DOHH2 (cell line): Measurements from ENCODE around the gene PRSS22.

Source experiments
- H3F3A ChIP-seq: fragments of 200-600 bp; sonication (generic), shearing (Covaris generic); 2 replicates; pipeline ENCODE4 v1.6.0; 2016; ENCODE audit warnings: antibody characterized with exemption, mild to moderate bottlenecking; ENCODE audit not compliant: control insufficient read depth, insufficient read depth
- H3K27ac ChIP-seq: fragments of 200-600 bp; sonication (generic); 2 replicates; pipeline ENCODE4 v1.5.1; 2014; ENCODE audit warnings: low read depth, mild to moderate bottlenecking, low read length, moderate library complexity
- H3K27me3 ChIP-seq: fragments of 200-600 bp; sonication (generic); 2 replicates; pipeline ENCODE4 v1.6.1; 2014; ENCODE audit warnings: mild to moderate bottlenecking, low read length, mixed read lengths; ENCODE audit not compliant: control insufficient read depth
- H3K36me3 ChIP-seq: fragments of 200-600 bp; sonication (generic); 2 replicates; pipeline ENCODE4 v1.6.1; 2014; ENCODE audit warnings: mild to moderate bottlenecking, low read length, moderate library complexity, mixed read lengths; ENCODE audit not compliant: control insufficient read depth
- H3K4me1 ChIP-seq: fragments of 200-600 bp; sonication (generic); 2 replicates; pipeline ENCODE4 v1.6.1; 2014; ENCODE audit warnings: mild to moderate bottlenecking, low read length, mixed read lengths; ENCODE audit not compliant: control insufficient read depth
- H3K4me2 ChIP-seq: fragments of 200-600 bp; sonication (generic); 2 replicates; pipeline ENCODE4 v1.6.0; 2014; ENCODE audit warnings: mild to moderate bottlenecking, low read length, moderate library complexity
- H3K4me3 ChIP-seq: fragments of 200-600 bp; sonication (generic); 2 replicates; pipeline ENCODE4 v1.5.1; 2014; ENCODE audit warnings: mild to moderate bottlenecking, low read length, mixed read lengths
- H3K79me2 ChIP-seq: fragments of 200-600 bp; sonication (generic); 2 replicates; pipeline ENCODE4 v1.6.1; 2014; ENCODE audit warnings: mild to moderate bottlenecking, low read length, mixed read lengths; ENCODE audit not compliant: control insufficient read depth
- H3K9me2 ChIP-seq: fragments of 200-600 bp; sonication (generic); replicated peaks from 2 replicates; pipeline ENCODE4 v1.6.1; 2014; ENCODE audit warnings: mild to moderate bottlenecking, low read length, mixed read lengths; ENCODE audit not compliant: control insufficient read depth
- H3K9me3 ChIP-seq: fragments of 200-600 bp; sonication (generic); 2 replicates; pipeline ENCODE4 v1.6.1; 2014; ENCODE audit warnings: antibody characterized with exemption, low read length, mixed read lengths; ENCODE audit not compliant: control insufficient read depth, insufficient read depth
- H4K20me1 ChIP-seq: fragments of 200-600 bp; sonication (generic); 2 replicates; pipeline ENCODE4 v1.6.0; 2014; ENCODE audit warnings: low read depth, mild to moderate bottlenecking, antibody characterized with exemption, low read length, moderate library complexity; ENCODE audit not compliant: control insufficient read depth, insufficient read depth
- CTCF ChIP-seq: fragments of 200-600 bp; sonication (generic); IDR thresholded peaks from one replicate; pipeline ENCODE4 v1.5.1; 2014; ENCODE audit warnings: antibody characterized with exemption, mild to moderate bottlenecking, low read depth, low read length; ENCODE audit not compliant: poor library complexity, severe bottlenecking
- EZH2phosphoT487 ChIP-seq: fragments of 200-600 bp; sonication (generic); IDR thresholded peaks from 2 replicates; pipeline ENCODE4 v1.6.1; 2017; ENCODE audit warnings: borderline replicate concordance, mild to moderate bottlenecking, antibody characterized with exemption, low read length, moderate library complexity, mixed read lengths

The PRSS22 gene

DNA sequence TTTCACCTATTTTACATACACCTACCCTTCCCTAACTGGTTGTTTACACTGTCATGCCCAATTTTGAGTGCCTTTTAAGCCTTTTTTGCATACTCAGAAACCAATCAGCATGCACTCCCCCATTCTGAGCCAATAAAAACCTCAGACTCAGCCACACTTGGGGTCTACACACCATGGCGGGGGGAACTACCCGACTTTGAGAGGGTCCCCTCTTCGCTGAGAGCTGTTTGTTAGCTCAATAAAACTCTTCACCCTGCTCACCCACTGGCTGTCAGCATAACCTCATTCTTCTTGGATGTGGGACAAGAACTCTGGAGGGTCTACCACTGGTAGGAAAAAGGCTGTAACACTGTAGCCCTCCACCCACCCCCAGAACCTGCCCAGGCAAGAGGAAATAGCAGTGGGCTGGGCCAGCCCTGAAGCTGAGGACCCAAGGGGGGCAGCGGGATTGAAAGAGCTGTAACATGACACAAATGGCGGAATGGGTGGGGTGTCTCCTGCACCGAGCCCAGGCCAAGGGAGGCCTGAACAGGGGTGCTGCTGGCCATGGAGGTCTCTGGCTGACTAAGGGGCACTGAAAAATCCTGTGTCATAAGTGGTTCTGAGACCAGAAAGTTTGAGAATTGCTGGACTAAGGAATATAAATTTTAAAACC lies 22.0 kb upstream of the PRSS22 start:
- Histone ChIP-seq H4K20me1 (no peaks in the 10 kb centered on the region), H3K9me3 (peaks cover 13% of the 10 kb centered on the region), H3K27ac (no peak overlapping the region), H3K4me1 (peaks cover 7% of the 10 kb centered on the region), H3F3A (no peaks in the 10 kb centered on the region), H3K9me2 (no peaks in the 10 kb centered on the region), H3K36me3 (no peaks in the 10 kb centered on the region), H3K4me3 (no peak overlapping the region), H3K4me2 (no peak overlapping the region), H3K79me2 (peaks cover 11% of the 10 kb centered on the region), H3K27me3 (no peaks in the 10 kb centered on the region)
- TF ChIP-seq CTCF (no peak), EZH2phosphoT487 (no peak)

DNA sequence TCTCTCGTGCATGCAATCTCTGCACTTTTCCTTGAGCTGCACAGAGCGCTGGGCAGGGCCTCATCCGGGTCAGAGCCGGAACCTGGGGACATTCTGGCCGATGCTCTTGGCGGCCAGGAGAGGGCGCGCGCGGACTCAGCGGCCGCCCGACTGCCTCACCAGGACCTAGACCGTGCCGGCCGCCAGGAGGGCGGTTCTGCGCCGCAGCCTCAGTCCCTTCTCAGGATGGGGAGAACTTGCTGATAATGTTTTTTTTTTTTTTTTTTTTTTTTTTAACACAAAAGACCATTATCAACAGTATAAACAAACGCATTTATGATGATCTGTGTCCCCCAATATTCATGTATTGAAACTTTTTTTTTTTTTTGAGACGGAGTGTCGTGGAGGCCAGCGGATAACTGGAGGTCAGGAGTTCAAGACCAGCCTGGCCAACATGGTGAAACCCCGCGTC lies 17.0 kb upstream of the PRSS22 start:
- H3K36me3 ChIP-seq: no peaks in the 10 kb centered on the region
- no peaks in the 10 kb centered on the region for H3K9me2 ChIP-seq
- TF ChIP-seq CTCF (peak; percentile 89), EZH2phosphoT487 (no peak)
- H3K27ac ChIP-seq: no peak overlapping the region
- no peaks in the 10 kb centered on the region for H3K4me1 ChIP-seq
- H3K9me3 ChIP-seq: peaks cover 4% of the 10 kb centered on the region
- H4K20me1 ChIP-seq: no peaks in the 10 kb centered on the region
- H3K27me3 ChIP-seq: no peaks in the 10 kb centered on the region
- no peak overlapping the region for H3K4me2 ChIP-seq
- no peak overlapping the region for H3K4me3 ChIP-seq
- H3K79me2 ChIP-seq: no peaks in the 10 kb centered on the region
- H3F3A ChIP-seq: no peaks in the 10 kb centered on the region

DNA sequence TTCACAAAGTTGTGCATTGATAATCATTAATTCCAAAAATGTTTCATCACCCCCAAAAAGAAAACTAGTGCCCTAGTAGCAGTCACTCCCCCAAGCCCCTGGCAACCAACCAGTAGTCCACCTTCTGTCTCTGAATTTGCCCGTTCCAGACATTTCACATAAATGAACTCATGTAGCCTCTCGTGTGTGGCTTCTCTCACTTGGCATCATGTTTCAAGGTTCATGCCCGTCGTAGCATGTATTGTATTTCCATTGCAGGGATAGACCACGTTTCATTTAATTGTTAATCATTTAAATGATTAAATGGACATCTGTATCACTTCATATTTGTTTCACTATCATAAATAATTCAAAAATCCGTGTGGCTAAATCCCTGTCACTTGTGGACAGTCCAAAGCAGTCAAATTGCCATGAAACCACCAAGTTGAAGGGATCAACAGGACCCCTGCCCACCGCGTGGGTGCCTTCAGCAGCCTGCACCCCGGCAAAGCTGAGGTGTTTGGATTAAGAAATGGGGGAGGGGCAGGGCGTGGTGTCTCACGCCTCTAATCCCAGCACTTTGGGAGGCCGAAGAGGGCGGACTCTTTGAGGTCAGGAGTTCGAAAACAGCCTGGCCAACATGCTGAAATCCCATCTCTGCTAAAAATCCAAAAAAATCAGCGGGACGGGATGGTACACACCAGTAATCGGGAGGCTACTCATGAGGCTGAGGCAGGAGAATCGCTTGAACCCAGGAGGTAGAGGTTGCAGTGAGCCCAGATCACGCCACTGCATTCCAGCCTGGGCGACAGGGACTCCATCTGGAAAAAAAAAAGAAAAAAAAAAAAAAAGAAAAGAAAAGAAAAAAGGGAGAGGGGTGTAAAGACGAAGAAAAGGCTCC lies 16.3 kb upstream of the PRSS22 start:
- no peak overlapping the region for H3K4me3 ChIP-seq
- H3K27ac ChIP-seq: no peak overlapping the region
- no peak overlapping the region for H3K4me2 ChIP-seq

More for the DNA sequence above, 16.3 kb upstream of the PRSS22 start:
- H3K79me2 ChIP-seq: no peaks in the 10 kb centered on the region
- TF ChIP-seq EZH2phosphoT487 (no peak), CTCF (no peak)
- H3K9me2 ChIP-seq: no peaks in the 10 kb centered on the region
- H3F3A ChIP-seq: no peaks in the 10 kb centered on the region
- no peaks in the 10 kb centered on the region for H3K27me3 ChIP-seq
- H3K4me1 ChIP-seq: no peaks in the 10 kb centered on the region
- H3K36me3 ChIP-seq: no peaks in the 10 kb centered on the region
- H3K9me3 ChIP-seq: no peaks in the 10 kb centered on the region
- H4K20me1 ChIP-seq: no peaks in the 10 kb centered on the region
